ENCODE results near the gene ARMC8. TPM values are rescaled to one million over a fixed set of nuclear protein-coding genes. Genes with fewer than 3 reads are reported as not detected.

The ARMC8 gene
- total and polyA plus RNA-seq, 2 of the 8 experiments (the other 6 are each of a cell fraction or from before 2014, with no cell fraction given), result 47.3 to 58.5 TPM

GRCh38 chr3:138174421-138175131, 12.5 kb upstream of the ARMC8 start, which contains the start of gene DBR1 (continued):
- TF ChIP-seq GTF2F1 (IDR thresholded peaks at IDR 0.05; ENCODE audit: borderline replicate concordance, low read depth, low read length), result no peak

Data from H1 (cell line).